ENCODE data around the gene ATG101. TPM values are rescaled to one million over a fixed set of nuclear protein-coding genes. Genes with fewer than 3 reads are reported as not detected.

ATG101 gene
- total RNA-seq, 1 donor, result 70.0 TPM

DNA sequence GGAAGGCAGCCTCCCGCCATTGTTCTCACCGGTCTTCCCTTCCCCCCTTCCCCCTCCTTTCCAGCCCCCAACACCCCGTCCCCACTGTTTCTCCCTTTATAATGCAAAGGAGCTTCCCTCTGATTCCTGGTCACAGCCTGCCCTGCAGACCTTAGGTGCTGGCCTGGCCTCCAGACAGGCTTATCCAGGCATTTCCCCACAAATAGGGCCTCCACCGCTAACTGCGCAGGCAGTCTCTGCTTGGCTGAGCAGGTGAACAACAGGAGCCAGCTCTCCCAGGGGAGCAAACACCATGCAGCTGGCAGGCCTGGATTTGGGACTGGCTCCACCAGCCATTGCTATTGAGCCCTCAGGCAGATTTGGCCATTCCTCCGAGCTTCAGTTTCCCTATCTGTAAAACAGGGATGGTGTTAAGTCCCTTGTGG, 55.7 kb downstream of the ATG101 start:
- TF ChIP-seq, protein P1, sequence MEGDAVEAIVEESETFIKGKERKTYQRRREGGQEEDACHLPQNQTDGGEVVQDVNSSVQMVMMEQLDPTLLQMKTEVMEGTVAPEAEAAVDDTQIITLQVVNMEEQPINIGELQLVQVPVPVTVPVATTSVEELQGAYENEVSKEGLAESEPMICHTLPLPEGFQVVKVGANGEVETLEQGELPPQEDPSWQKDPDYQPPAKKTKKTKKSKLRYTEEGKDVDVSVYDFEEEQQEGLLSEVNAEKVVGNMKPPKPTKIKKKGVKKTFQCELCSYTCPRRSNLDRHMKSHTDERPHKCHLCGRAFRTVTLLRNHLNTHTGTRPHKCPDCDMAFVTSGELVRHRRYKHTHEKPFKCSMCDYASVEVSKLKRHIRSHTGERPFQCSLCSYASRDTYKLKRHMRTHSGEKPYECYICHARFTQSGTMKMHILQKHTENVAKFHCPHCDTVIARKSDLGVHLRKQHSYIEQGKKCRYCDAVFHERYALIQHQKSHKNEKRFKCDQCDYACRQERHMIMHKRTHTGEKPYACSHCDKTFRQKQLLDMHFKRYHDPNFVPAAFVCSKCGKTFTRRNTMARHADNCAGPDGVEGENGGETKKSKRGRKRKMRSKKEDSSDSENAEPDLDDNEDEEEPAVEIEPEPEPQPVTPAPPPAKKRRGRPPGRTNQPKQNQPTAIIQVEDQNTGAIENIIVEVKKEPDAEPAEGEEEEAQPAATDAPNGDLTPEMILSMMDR (IDR thresholded peaks at IDR 0.05; ENCODE audit: insufficient read depth, low read depth, low read length), result no peak
- no peak for DNase-seq (ENCODE audit: low read depth)
- no peak overlapping the region for H3K4me3 ChIP-seq (ENCODE audit: low read depth, low read length)

- TF ChIP-seq, protein P1 (IDR thresholded peaks at IDR 0.05; ENCODE audit: insufficient read depth, low read depth, low read length), result no peak
Observed at GRCh38 chr12:52126050-52126604, 56.3 kb downstream of the ATG101 start.

More at GRCh38 chr12:52126050-52126604, 56.3 kb downstream of the ATG101 start:
- H3K4me3 ChIP-seq (ENCODE audit: low read depth, low read length), result no peak overlapping the region
- DNase-seq (ENCODE audit: low read depth), result no peak

Other genes with a start within 250 kb of the ATG101 start
- under 0.01 and 0.32 TPM in 2 replicates for gene FIGNL2, start 221.3 kb upstream of the ATG101 start, total RNA-seq
- gene ANKRD33, start 181.9 kb upstream of the ATG101 start, total RNA-seq, result not detected in 2 replicates
- 10.8 and 18.0 TPM in 2 replicates for gene ACVRL1, start 162.5 kb upstream of the ATG101 start, total RNA-seq
- gene ACVR1B, start 118.3 kb upstream of the ATG101 start, total RNA-seq, result 6.4 and 6.5 TPM in 2 replicates
- 2.2 and 7.7 TPM in 2 replicates for gene TAMALIN, start 63.0 kb upstream of the ATG101 start, total RNA-seq
- 2.2 and 2.9 TPM in 2 replicates for gene NR4A1, start 18.5 kb upstream of the ATG101 start, total RNA-seq
- gene SMIM41, start 9.7 kb downstream of the ATG101 start, total RNA-seq, result 0.32 and 0.43 TPM in 2 replicates
- 0.32 and 1.3 TPM in 2 replicates for gene KRT80, start 122.0 kb downstream of the ATG101 start, total RNA-seq
- 20.6 and 36.7 TPM in 2 replicates for gene KRT7, start 163.3 kb downstream of the ATG101 start, total RNA-seq
- under 0.01 TPM in 1 of 2 replicates, not detected in the other for gene KRT86, start 204.7 kb downstream of the ATG101 start, total RNA-seq
- gene KRT81, start 221.6 kb downstream of the ATG101 start, total RNA-seq, result not detected in 2 replicates

All from fibroblast of villous mesenchyme (primary cell).